Common myeloid progenitor, CD34-positive (primary cell): ENCODE results near the gene GPALPP1. TPM values are rescaled to one million over a fixed set of nuclear protein-coding genes. Genes with fewer than 3 reads are reported as not detected.
A peak's percentile ranks its signal among the peaks of the same experiment; 100 is the strongest.
"Not testable (repeated sequence)": the region's sequence is repeated elsewhere in the genome, so short reads cannot be mapped to it uniquely, and the experiment has no call there.

Experiments
- CTCF ChIA-PET: fragments of 350-600 bp; sonication (Branson Sonifier 250); formaldehyde crosslinking; loops from one replicate; lab custom pipeline; 2021; ENCODE audit warnings: antibody characterized with exemption; lab: Charles Lee
- POLR2A ChIA-PET: fragments of 350-600 bp; sonication (Branson Sonifier 250); formaldehyde crosslinking; loops from one replicate; lab custom pipeline; 2021; ENCODE audit warnings: antibody characterized with exemption; lab: Charles Lee
- DNase-seq, 3 donors: peaks; one replicate each; pipeline versions ENCODE4 v3.0.0 to v3.0.0-alpha.2; 2013
- H3K27ac ChIP-seq, 2 experiments: 1 replicate in 1 of 2; 2 replicates in 1 of 2; pipeline ENCODE4 v1.7.0; 2013; ENCODE audit warnings: inconsistent platforms in 2 of 2, low read length in 2 of 2, mild to moderate bottlenecking in 2 of 2, low read depth in 1 of 2, moderate library complexity in 1 of 2; ENCODE audit not compliant: severe bottlenecking in 2 of 2, insufficient read depth in 1 of 2, poor library complexity in 1 of 2
- H3K27me3 ChIP-seq, 5 experiments: replicated peaks in 2 of 5; 1 replicate in 3 of 5; 2 replicates in 2 of 5; pipeline versions ENCODE4 v1.6.1 to v1.7.0; 2013; ENCODE audit warnings: low read length in 4 of 5, mild to moderate bottlenecking in 2 of 5, moderate library complexity in 2 of 5, inconsistent platforms in 1 of 5; ENCODE audit not compliant: insufficient read depth in 5 of 5, control insufficient read depth in 4 of 5
- H3K36me3 ChIP-seq, 4 experiments: 1 replicate in 2 of 4; 2 replicates in 2 of 4; pipeline versions ENCODE4 v1.6.1 to v1.7.0; 2013; ENCODE audit warnings: low read length in 3 of 4, control low read depth in 1 of 4, mild to moderate bottlenecking in 1 of 4; ENCODE audit not compliant: control insufficient read depth in 4 of 4, insufficient read depth in 4 of 4
- H3K4me1 ChIP-seq, 4 experiments: 1 replicate in 3 of 4; 2 replicates in 1 of 4; pipeline versions ENCODE4 v1.6.1 to v1.7.1; 2013; ENCODE audit warnings: low read length in 3 of 4, mild to moderate bottlenecking in 3 of 4, control low read depth in 1 of 4, inconsistent platforms in 1 of 4, moderate library complexity in 1 of 4; ENCODE audit not compliant: control insufficient read depth in 4 of 4, insufficient read depth in 4 of 4; ENCODE audit errors: control extremely low read depth in 1 of 4
- H3K4me3 ChIP-seq, 7 experiments: 1 replicate in 4 of 7; 2 replicates in 3 of 7; pipeline versions ENCODE4 v1.5.1 to v1.7.0; 2013; ENCODE audit warnings: mild to moderate bottlenecking in 7 of 7, low read length in 6 of 7, moderate library complexity in 6 of 7, inconsistent platforms in 2 of 7, low read depth in 2 of 7, control low read depth in 1 of 7; ENCODE audit not compliant: insufficient read depth in 4 of 7, control insufficient read depth in 1 of 7; ENCODE audit errors: extremely low read depth in 1 of 7
- H3K9me3 ChIP-seq, 5 experiments: 1 replicate in 4 of 5; 2 replicates in 1 of 5; pipeline versions ENCODE4 v1.6.1 to v1.7.1; 2013; ENCODE audit warnings: low read length in 4 of 5, mild to moderate bottlenecking in 2 of 5, inconsistent platforms in 1 of 5, low read depth in 1 of 5, moderate library complexity in 1 of 5; ENCODE audit not compliant: control insufficient read depth in 4 of 5, insufficient read depth in 2 of 5; ENCODE audit errors: control extremely low read depth in 1 of 5
- WGBS: methylation state at CpG from one replicate; pipeline ENCODE4 v1.1.5; 2013; ENCODE audit not compliant: insufficient coverage; 5-methylcytosine and 5-hydroxymethylcytosine counted together
- polyA plus RNA-seq: library from polyadenylated mRNA; unstranded; fragments of 120-200 nt; gene quantifications from one replicate; pipeline ENCODE4 v1.2.1, GENCODE V29; 2013

Gene GPALPP1
- polyA plus RNA-seq: 39.9 TPM

GRCh38 chr13:44989071-44989889 is at the start of gene GPALPP1, which contains the start of gene NUFIP1:
Gene GPALPP1 (plus strand): TSS chr13:44989538. CDS start chr13:44989655, 117 bp downstream.
Gene NUFIP1 (minus strand): TSS chr13:44989471. CDS start chr13:44989436, 35 bp downstream.
- 0% methylated on average over 58 of the region's 66 CpGs for WGBS
- ChIA-PET CTCF (interaction anchor here (2.3 kb wide), 1 partner anchor 18 kb away, joined by 8 read pairs; no protein-coding TSS in a partner anchor), POLR2A (interaction anchor here (0.6 kb wide), 1 partner anchor 1636 kb away, joined by 3 read pairs; no protein-coding TSS in a partner anchor)
- Histone ChIP-seq H3K9me3 (no peaks in the 10 kb centered on the region), H3K36me3 (peaks cover 0 to 6% (median 3%) of the 10 kb centered on the region in 4 experiments), H3K4me3 (peak within 1 kb of the TSS; percentile 79 to 100 (median 94)), H3K27me3 (no peaks in the 10 kb centered on the region), H3K4me1 (peaks cover 6 to 29% (median 23%) of the 10 kb centered on the region in 4 experiments), H3K27ac (peak within 1 kb of the TSS; percentile 92 to 98)
- peak; percentile 96 to 98 (median 97) for DNase-seq

- POLR2A ChIA-PET, H3K27me3 ChIP-seq: not testable (repeated sequence)
- CTCF ChIA-PET: interaction anchor here (0.9 to 1.0 kb wide), 2 partner anchors 10 to 458 kb away, joined by 3 read pairs; no protein-coding TSS in a partner anchor
These were observed 45.9 kb upstream of the GPALPP1 start for GRCh38 chr13:44943411-44943810.

GRCh38 chr13:44951184-44951583 is 38.2 kb upstream of the GPALPP1 start:
- POLR2A ChIA-PET: no interaction called here
- Histone ChIP-seq H3K27me3 (no peaks in the 10 kb centered on the region), H3K9me3 (no peaks in the 10 kb centered on the region), H3K36me3 (peaks cover 6 to 18% (median 10%) of the 10 kb centered on the region in 4 experiments), H3K4me3 (no peak overlapping the region), H3K4me1 (no peaks in the 10 kb centered on the region), H3K27ac (no peak overlapping the region)
- no peak for DNase-seq
- CTCF ChIA-PET: interaction anchor here (1.0 to 2.2 kb wide), 4 partner anchors 9 to 51 kb away, joined by 3 to 8 read pairs (median 3); no protein-coding TSS in a partner anchor

More at GRCh38 chr13:44943411-44943810, 45.9 kb upstream of the GPALPP1 start:
- H3K9me3 ChIP-seq, H3K4me3 ChIP-seq, DNase-seq, H3K27ac ChIP-seq, H3K4me1 ChIP-seq: not testable (repeated sequence)
- WGBS: no CpG with 5 or more reads among the region's 4 CpGs
- H3K36me3 ChIP-seq: peaks cover 5 to 17% (median 8%) of the 10 kb centered on the region in 4 experiments

GRCh38 chr13:44952671-44953070 is 36.7 kb upstream of the GPALPP1 start:
- DNase-seq: no peak

GRCh38 chr13:44954224-44954623 is 35.1 kb upstream of the GPALPP1 start:
- no peaks in the 10 kb centered on the region for H3K27me3 ChIP-seq
- CTCF ChIA-PET: interaction anchor here (1.3 kb wide), 2 partner anchors 16 to 1045 kb away, joined by 3 to 4 read pairs; no protein-coding TSS in a partner anchor
- WGBS: 100% methylated on average over 4 of the region's 7 CpGs
- peaks cover 4 to 26% (median 12%) of the 10 kb centered on the region in 4 experiments for H3K36me3 ChIP-seq
- no peaks in the 10 kb centered on the region for H3K9me3 ChIP-seq
- H3K4me1 ChIP-seq: no peaks in the 10 kb centered on the region
- DNase-seq: no peak
- H3K4me3 ChIP-seq: no peak overlapping the region
- POLR2A ChIA-PET: no interaction called here
- H3K27ac ChIP-seq: no peak overlapping the region

More at GRCh38 chr13:44952671-44953070, 36.7 kb upstream of the GPALPP1 start:
- H3K27me3 ChIP-seq: no peaks in the 10 kb centered on the region
- H3K27ac ChIP-seq: no peak overlapping the region
- H3K4me1 ChIP-seq: no peaks in the 10 kb centered on the region
- no peaks in the 10 kb centered on the region for H3K9me3 ChIP-seq
- peaks cover 8 to 26% (median 10%) of the 10 kb centered on the region in 4 experiments for H3K36me3 ChIP-seq
- ChIA-PET POLR2A (no interaction called here), CTCF (interaction anchor here (0.7 to 2.2 kb wide), 3 partner anchors 18 to 468 kb away, joined by 3 to 8 read pairs (median 3); no protein-coding TSS in a partner anchor)
- WGBS: 100% methylated on average over 2 of the region's 2 CpGs
- H3K4me3 ChIP-seq: no peak overlapping the region

- ChIA-PET POLR2A (interaction anchor here (0.6 kb wide), 1 partner anchor 46 kb away, joined by 6 read pairs; no protein-coding TSS in a partner anchor), CTCF (interaction anchor here (0.7 to 1.3 kb wide), 3 partner anchors 10 to 1046 kb away, joined by 3 to 4 read pairs (median 3); no protein-coding TSS in a partner anchor)
- H3K9me3 ChIP-seq: no peaks in the 10 kb centered on the region
- H3K4me1 ChIP-seq: no peaks in the 10 kb centered on the region
- no peak for DNase-seq
- no peaks in the 10 kb centered on the region for H3K27me3 ChIP-seq
- 100% methylated on average over 1 of the region's 3 CpGs for WGBS
- no peak overlapping the region for H3K4me3 ChIP-seq
- peaks cover 4 to 20% (median 9%) of the 10 kb centered on the region in 4 experiments for H3K36me3 ChIP-seq
- no peak overlapping the region for H3K27ac ChIP-seq
These were observed 33.9 kb upstream of the GPALPP1 start for GRCh38 chr13:44955406-44955805.
